Ovary (tissue), 9 donors: ENCODE measurements around the gene NEUROG1. TPM values are rescaled to one million over a fixed set of nuclear protein-coding genes. Genes with fewer than 3 reads are reported as not detected.

Experiments
- DNase-seq, 5 donors: peaks; one replicate each; pipeline ENCODE4 v3.0.0-alpha.2; 2019 to 2020
- H3K27ac ChIP-seq, 2 donors: fragments of 200-600 bp; one replicate each; pipeline versions ENCODE4 v1.5.1 to v1.8.0; 2019 to 2022
- H3K27me3 ChIP-seq: fragments of 200-600 bp; one replicate; pipeline ENCODE4 v1.8.0; 2022
- H3K36me3 ChIP-seq: fragments of 200-600 bp; sonication (generic); one replicate; pipeline ENCODE4 v1.5.1; 2019
- H3K4me1 ChIP-seq: one replicate; pipeline ENCODE4 v1.8.1; 2013; ENCODE audit warnings: mild to moderate bottlenecking, moderate library complexity; ENCODE audit not compliant: insufficient read depth
- H3K4me3 ChIP-seq: fragments of 200-600 bp; sonication (generic); one replicate; pipeline ENCODE4 v1.5.1; 2017
- H3K9me3 ChIP-seq, 2 donors: fragments of 200-600 bp in 1 of 2; sonication (generic) in 1 of 2; one replicate each; pipeline versions ENCODE4 v1.5.1 to v1.8.1; 2013 to 2019; ENCODE audit warnings: mild to moderate bottlenecking in 1 of 2, moderate library complexity in 1 of 2
- CTCF ChIP-seq, 3 donors: fragments of 450-650 bp in 2 of 3; fragments of 200-600 bp in 1 of 3; IDR thresholded peaks; one replicate each; pipeline versions ENCODE4 v1.5.1 to v1.8.0; 2016 to 2022; ENCODE audit warnings: antibody characterized with exemption in 3 of 3, mild to moderate bottlenecking in 1 of 3
- EP300 ChIP-seq: sonication (generic); formaldehyde crosslinking; IDR thresholded peaks from one replicate; pipeline ENCODE4 v1.6.1; 2017; ENCODE audit warnings: antibody characterized with exemption
- POLR2A ChIP-seq: fragments of 450-650 bp; IDR thresholded peaks from one replicate; pipeline ENCODE4 v1.6.1; 2017; ENCODE audit warnings: antibody characterized with exemption, mild to moderate bottlenecking, moderate library complexity
- WGBS, 3 donors: extraction: QIAGEN DNeasy Blood & Tissue Kit in 1 of 3; methylation state at CpG; one replicate each; pipeline versions ENCODE4 v1.1.5 to v1.1.7; 2013 to 2017; 5-methylcytosine and 5-hydroxymethylcytosine counted together
- intact Hi-C, 4 donors: fragments of 100-400 bp; cut with DNase I; formaldehyde crosslinking; loops; one replicate each; pipeline versions ENCODE4 v1.11.0 to v1.15.1; 2022 to 2023
- polyA plus RNA-seq, 2 donors: library from polyadenylated mRNA; stranded (reverse); fragments of 200-250 nt in 1 of 2; fragments of 350-450 nt in 1 of 2; fragmentation: Illumina TruSeq in 1 of 2; extraction: RNeasy Lipid Tissue Mini Kit (QIAGEN cat#74804) in 1 of 2; gene quantifications; one replicate each; pipeline ENCODE4 v1.2.3, GENCODE V29; 2013 to 2014
- total RNA-seq, 7 donors: library from RNA; depleted of rRNA in 2 of 7; stranded (reverse); fragments of >200 nt in 2 of 7; fragmentation: NEBNext Ultra II Directional in 3 of 7; extraction: Animal tissue kit (Norgen Biotek cat#: 25700) in 3 of 7; gene quantifications; one replicate each; pipeline versions ENCODE4 v1.1.0 to v1.2.4, GENCODE V29; 2016 to 2023
- donor health status: DM: no; HTN: no; CAD: no; lungs with moderate emphysema.
- donor health status: DM: no; HTN: no; CAD: no.
- donor health status: Bipolar disorder and iron deficiency.
- donor health status: DM: yes; HTN: yes; CAD: no.
- donor health status: DM: no; HTN: no; CAD: no.
- donor health status: DM: yes; HTN: yes; CAD: no.

NEUROG1 gene
- total and polyA plus RNA-seq, 9 donors, result 0.06 TPM; not detected in 8

- H3K27me3 ChIP-seq, result no peaks in the 10 kb centered on the region
- intact Hi-C loops, result loop anchor here in 1 of 4 donors (10.0 kb wide), 1 partner anchor 85 kb away; no protein-coding TSS in a partner anchor
- TF ChIP-seq EP300, result no peak
- TF ChIP-seq CTCF (IDR thresholded peaks at IDR 0.05), result no peak
- no peak for TF ChIP-seq POLR2A
These were observed 13.6 kb upstream of the NEUROG1 start for GRCh38 chr5:135549413-135549812.

GRCh38 chr5:135547590-135548254 lies 12.0 kb upstream of the NEUROG1 start:
- Histone ChIP-seq H3K36me3 (no peaks in the 10 kb centered on the region), H3K4me3 (no peak overlapping the region), H3K9me3 (no peaks in the 10 kb centered on the region), H3K27me3 (no peaks in the 10 kb centered on the region), H3K27ac (no peak overlapping the region), H3K4me1 (peaks cover 5% of the 10 kb centered on the region)
- no peak for TF ChIP-seq EP300
- intact Hi-C loops, result loop anchor here in 1 of 4 donors (10.0 kb wide), 1 partner anchor 83 kb away; no protein-coding TSS in a partner anchor
- WGBS, 3 donors, result 43 to 60% (median 55%) methylated on average over 8 of the region's 8 CpGs
- DNase-seq, result no peak

More at GRCh38 chr5:135549413-135549812, 13.6 kb upstream of the NEUROG1 start:
- no peaks in the 10 kb centered on the region for H3K4me1 ChIP-seq
- DNase-seq, result no peak
- no peak overlapping the region for H3K4me3 ChIP-seq
- no peaks in the 10 kb centered on the region for H3K36me3 ChIP-seq
- H3K27ac ChIP-seq, result no peak overlapping the region
- no peaks in the 10 kb centered on the region for H3K9me3 ChIP-seq
- 22 to 36% (median 23%) methylated on average over 4 of the region's 4 CpGs for WGBS, 3 donors

- H3K9me3 ChIP-seq, result no peaks in the 10 kb centered on the region
- H3K36me3 ChIP-seq, result no peaks in the 10 kb centered on the region
- DNase-seq, result no peak
- 40 to 44% (median 40%) methylated on average over 4 of the region's 4 CpGs for WGBS, 3 donors
- intact Hi-C loops, result loop anchor here in 1 of 4 donors (10.0 kb wide), 1 partner anchor 82 kb away; no protein-coding TSS in a partner anchor
- TF ChIP-seq POLR2A, result no peak
- no peak for TF ChIP-seq CTCF (IDR thresholded peaks at IDR 0.05)
- no peak for TF ChIP-seq EP300
- no peak overlapping the region for H3K27ac ChIP-seq
- peaks cover 5% of the 10 kb centered on the region for H3K4me1 ChIP-seq
- H3K4me3 ChIP-seq, result no peak overlapping the region
- no peaks in the 10 kb centered on the region for H3K27me3 ChIP-seq
These were observed 11.1 kb upstream of the NEUROG1 start for GRCh38 chr5:135546912-135547311.

GRCh38 chr5:135546101-135546500 lies 10.3 kb upstream of the NEUROG1 start:
- TF ChIP-seq CTCF (IDR thresholded peaks at IDR 0.05) (no peak), EP300 (no peak), POLR2A (no peak)
- Histone ChIP-seq H3K27ac (no peak overlapping the region), H3K9me3 (no peaks in the 10 kb centered on the region), H3K4me3 (no peak overlapping the region), H3K4me1 (peaks cover 5% of the 10 kb centered on the region), H3K36me3 (no peaks in the 10 kb centered on the region), H3K27me3 (no peaks in the 10 kb centered on the region)
- intact Hi-C loops, result loop anchor here in 1 of 4 donors (10.0 kb wide), 1 partner anchor 81 kb away; no protein-coding TSS in a partner anchor
- no peak for DNase-seq
- WGBS, 3 donors, result 55 to 73% (median 64%) methylated on average over 12 of the region's 12 CpGs

DNA sequence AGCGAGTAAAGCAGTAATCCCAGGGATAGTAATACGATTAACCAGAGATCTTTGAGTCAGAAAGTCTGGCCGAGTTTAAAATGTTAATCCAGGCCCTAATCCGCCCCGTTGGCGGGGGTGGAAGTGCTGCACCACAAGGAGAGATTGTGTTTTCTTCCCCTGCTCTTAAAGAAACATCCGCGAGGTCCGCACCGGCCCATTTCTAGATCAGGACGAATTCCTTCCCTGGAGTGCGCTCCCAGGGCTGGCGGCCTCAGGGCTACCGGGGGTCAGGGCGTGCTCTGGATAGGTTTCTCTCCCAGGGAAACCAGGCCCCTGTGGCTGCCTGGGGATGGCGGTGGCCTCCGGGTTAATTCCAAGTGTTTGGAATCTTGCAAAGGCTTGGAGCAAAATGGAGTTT lies 9.3 kb upstream of the NEUROG1 start:
- DNase-seq, result no peak
- Histone ChIP-seq H3K9me3 (no peaks in the 10 kb centered on the region), H3K27ac (no peak overlapping the region), H3K4me1 (peaks cover 5% of the 10 kb centered on the region), H3K36me3 (no peaks in the 10 kb centered on the region), H3K4me3 (no peak overlapping the region), H3K27me3 (no peaks in the 10 kb centered on the region)
- intact Hi-C loops, result loop anchor here in 1 of 4 donors (10.0 kb wide), 1 partner anchor 80 kb away; no protein-coding TSS in a partner anchor
- TF ChIP-seq POLR2A (no peak), CTCF (IDR thresholded peaks at IDR 0.05) (no peak), EP300 (no peak)
- WGBS, 3 donors, result 65 to 75% (median 65%) methylated on average over 17 of the region's 17 CpGs
